H1 (cell line): Measurements from ENCODE around the gene ANKH.

Source experiments
- CTCF ChIP-seq, 3 experiments: IDR thresholded peaks; 1 replicate in 2 of 3; 2 replicates in 1 of 3; pipeline versions ENCODE4 v1.5.1 to v1.6.1; 2011; ENCODE audit warnings: low read length in 3 of 3, mild to moderate bottlenecking in 3 of 3, inconsistent platforms in 2 of 3, low read depth in 1 of 3, moderate library complexity in 1 of 3; ENCODE audit not compliant: insufficient read depth in 1 of 3; ENCODE audit errors: control extremely low read depth in 1 of 3
- EZH2 ChIP-seq: fragments of 200-600 bp; sonication (generic); IDR thresholded peaks from 2 replicates; pipeline ENCODE4 v1.7.1; 2012; ENCODE audit warnings: low read depth, mild to moderate bottlenecking, moderate library complexity, low read length, inconsistent platforms; ENCODE audit not compliant: severe bottlenecking
- MAX ChIP-seq: IDR thresholded peaks from 2 replicates; pipeline ENCODE4 v1.6.1; 2012; ENCODE audit warnings: inconsistent platforms
- POLR2A ChIP-seq, 2 experiments: IDR thresholded peaks; 1 replicate in 1 of 2; 2 replicates in 1 of 2; pipeline ENCODE4 v1.6.1; 2011; ENCODE audit warnings: low read depth in 2 of 2, low read length in 2 of 2, mild to moderate bottlenecking in 2 of 2; ENCODE audit errors: control extremely low read depth in 1 of 2
- POLR2AphosphoS5 ChIP-seq: IDR thresholded peaks from 2 replicates; pipeline ENCODE4 v1.6.1; 2011; ENCODE audit warnings: low read depth, low read length
- RXRA ChIP-seq: IDR thresholded peaks from 2 replicates; pipeline ENCODE4 v1.6.1; 2011; ENCODE audit warnings: low read depth, mild to moderate bottlenecking, low read length, moderate library complexity; ENCODE audit not compliant: insufficient read depth

GRCh38 chr5:14695152-14695551 is 176.4 kb downstream of the ANKH start:
- TF ChIP-seq CTCF (IDR thresholded peaks at IDR 0.05; ENCODE audit: control extremely low read depth in 1 of 3, insufficient read depth in 1 of 3, low read depth in 1 of 3, low read length in 3 of 3), result no peak
- TF ChIP-seq POLR2A (IDR thresholded peaks at IDR 0.05; ENCODE audit: control extremely low read depth in 1 of 2, low read depth in 2 of 2, low read length in 2 of 2), result no peak
- no peak for TF ChIP-seq EZH2
- no peak for TF ChIP-seq RXRA
- no peak for TF ChIP-seq MAX
- TF ChIP-seq POLR2AphosphoS5, result no peak
